ENCODE data around the gene MTRF1L. TPM values are rescaled to one million over a fixed set of nuclear protein-coding genes. Genes with fewer than 3 reads are reported as not detected.
A peak's percentile ranks its signal among the peaks of the same experiment; 100 is the strongest.
"Not testable (repeated sequence)": the region's sequence is repeated elsewhere in the genome, so short reads cannot be mapped to it uniquely, and the experiment has no call there.

MTRF1L gene
- polyA plus RNA-seq, 3 donors = 8.2 to 12.8 (median 10.8) TPM

- TF ChIP-seq, protein P1, sequence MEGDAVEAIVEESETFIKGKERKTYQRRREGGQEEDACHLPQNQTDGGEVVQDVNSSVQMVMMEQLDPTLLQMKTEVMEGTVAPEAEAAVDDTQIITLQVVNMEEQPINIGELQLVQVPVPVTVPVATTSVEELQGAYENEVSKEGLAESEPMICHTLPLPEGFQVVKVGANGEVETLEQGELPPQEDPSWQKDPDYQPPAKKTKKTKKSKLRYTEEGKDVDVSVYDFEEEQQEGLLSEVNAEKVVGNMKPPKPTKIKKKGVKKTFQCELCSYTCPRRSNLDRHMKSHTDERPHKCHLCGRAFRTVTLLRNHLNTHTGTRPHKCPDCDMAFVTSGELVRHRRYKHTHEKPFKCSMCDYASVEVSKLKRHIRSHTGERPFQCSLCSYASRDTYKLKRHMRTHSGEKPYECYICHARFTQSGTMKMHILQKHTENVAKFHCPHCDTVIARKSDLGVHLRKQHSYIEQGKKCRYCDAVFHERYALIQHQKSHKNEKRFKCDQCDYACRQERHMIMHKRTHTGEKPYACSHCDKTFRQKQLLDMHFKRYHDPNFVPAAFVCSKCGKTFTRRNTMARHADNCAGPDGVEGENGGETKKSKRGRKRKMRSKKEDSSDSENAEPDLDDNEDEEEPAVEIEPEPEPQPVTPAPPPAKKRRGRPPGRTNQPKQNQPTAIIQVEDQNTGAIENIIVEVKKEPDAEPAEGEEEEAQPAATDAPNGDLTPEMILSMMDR (IDR thresholded peaks at IDR 0.05) = no peak
- no peak for DNase-seq
- peaks cover 23 to 25% of the 10 kb centered on the region in 2 donors for H3K36me3 Mint-ChIP-seq
- Histone ChIP-seq H3K36me3 (replicated peaks in 1 of 2; ENCODE audit: control insufficient read depth in 1 of 2, insufficient read depth in 2 of 2, low read length in 2 of 2) (peaks cover 23 to 39% of the 10 kb centered on the region in 2 donors), H3K4me1 (ENCODE audit: control insufficient read depth in 1 of 2, insufficient read depth in 2 of 2, low read length in 2 of 2) (peaks cover 21 to 32% of the 10 kb centered on the region in 2 donors), H3K79me2 (ENCODE audit: insufficient read depth, low read length) (peaks cover 86% of the 10 kb centered on the region), H3K9ac (ENCODE audit: insufficient read depth, low read length, poor library complexity, severe bottlenecking) (no peak overlapping the region), H3K4me2 (replicated peaks; ENCODE audit: extremely low read depth, low read length, poor library complexity, severe bottlenecking) (peak overlapping the region; percentile 18), H2AFZ (ENCODE audit: insufficient read depth, low read depth, low read length, poor library complexity, severe bottlenecking) (no peak overlapping the region), H3K27ac (ENCODE audit: low read depth in 1 of 2, low read length in 2 of 2) (no peak overlapping the region), H3K9me3 (replicated peaks in 1 of 2; ENCODE audit: control insufficient read depth in 1 of 2, insufficient read depth in 1 of 2, low read length in 2 of 2) (no peaks in the 10 kb centered on the region), H3K4me3 (replicated peaks in 1 of 3; ENCODE audit: low read depth in 2 of 3, low read length in 3 of 3) (no peak overlapping the region), H3K27me3 (ENCODE audit: control insufficient read depth in 2 of 2, insufficient read depth in 2 of 2, low read length in 2 of 2) (no peaks in the 10 kb centered on the region), H4K20me1 (ENCODE audit: insufficient read depth, low read length) (peaks cover 50% of the 10 kb centered on the region)
- peaks cover 37% of the 10 kb centered on the region for H3K4me1 Mint-ChIP-seq
- no peaks in the 10 kb centered on the region for H3K27me3 Mint-ChIP-seq (ENCODE audit: low read depth in 3 of 3)
- H3K27ac Mint-ChIP-seq = no peak overlapping the region
- no peak overlapping the region for H3K4me3 Mint-ChIP-seq
- intact Hi-C loops (cut with micrococcal nuclease) = no loop called here
- peaks cover 0 to 4% (median 0%) of the 10 kb centered on the region in 7 donors for H3K9me3 Mint-ChIP-seq
These were observed 2.3 kb downstream of the MTRF1L start for GRCh38 chr6:153000243-153000642.

- H3K27me3 Mint-ChIP-seq (ENCODE audit: low read depth in 3 of 3); H3K9ac ChIP-seq (ENCODE audit: insufficient read depth, low read length, poor library complexity, severe bottlenecking); H3K27me3 ChIP-seq (ENCODE audit: control insufficient read depth in 2 of 2, insufficient read depth in 2 of 2, low read length in 2 of 2); H3K9me3 Mint-ChIP-seq; H2AFZ ChIP-seq (ENCODE audit: insufficient read depth, low read depth, low read length, poor library complexity, severe bottlenecking); H3K4me3 Mint-ChIP-seq; H3K4me2 ChIP-seq (replicated peaks; ENCODE audit: extremely low read depth, low read length, poor library complexity, severe bottlenecking); H3K27ac ChIP-seq (ENCODE audit: low read depth in 1 of 2, low read length in 2 of 2); H3K9me3 ChIP-seq (replicated peaks in 1 of 2; ENCODE audit: control insufficient read depth in 1 of 2, insufficient read depth in 1 of 2, low read length in 2 of 2); DNase-seq; H3K4me3 ChIP-seq (replicated peaks in 1 of 3; ENCODE audit: low read depth in 2 of 3, low read length in 3 of 3); intact Hi-C loops (cut with micrococcal nuclease): not testable (repeated sequence)
- 100% methylated on average over 1 of the region's 2 CpGs for WGBS (ENCODE audit: insufficient coverage)
- peaks cover 37% of the 10 kb centered on the region for H3K4me1 Mint-ChIP-seq
- peaks cover 23 to 25% of the 10 kb centered on the region in 2 donors for H3K36me3 Mint-ChIP-seq
- Histone ChIP-seq H3K4me1 (ENCODE audit: control insufficient read depth in 1 of 2, insufficient read depth in 2 of 2, low read length in 2 of 2) (peaks cover 21 to 32% of the 10 kb centered on the region in 2 donors), H3K36me3 (replicated peaks in 1 of 2; ENCODE audit: control insufficient read depth in 1 of 2, insufficient read depth in 2 of 2, low read length in 2 of 2) (peaks cover 23 to 46% of the 10 kb centered on the region in 2 donors), H3K79me2 (ENCODE audit: insufficient read depth, low read length) (peaks cover 86% of the 10 kb centered on the region), H4K20me1 (ENCODE audit: insufficient read depth, low read length) (peaks cover 51% of the 10 kb centered on the region)
- peak overlapping the region in 2 of 7 donors; percentile 26 to 70 for H3K27ac Mint-ChIP-seq
These were observed 3.0 kb downstream of the MTRF1L start for GRCh38 chr6:152999538-152999937.
